NCI-H345 treated with DMSO at 0.1 percent for 48 hours (cell line): ENCODE results near the gene BAIAP2.

Source experiments
- DNase-seq: peaks from one replicate; lab custom pipeline; 2025; ENCODE audit not compliant: unreplicated experiment; lab: John Stamatoyannopoulos, UW

BAIAP2 gene, protein sequence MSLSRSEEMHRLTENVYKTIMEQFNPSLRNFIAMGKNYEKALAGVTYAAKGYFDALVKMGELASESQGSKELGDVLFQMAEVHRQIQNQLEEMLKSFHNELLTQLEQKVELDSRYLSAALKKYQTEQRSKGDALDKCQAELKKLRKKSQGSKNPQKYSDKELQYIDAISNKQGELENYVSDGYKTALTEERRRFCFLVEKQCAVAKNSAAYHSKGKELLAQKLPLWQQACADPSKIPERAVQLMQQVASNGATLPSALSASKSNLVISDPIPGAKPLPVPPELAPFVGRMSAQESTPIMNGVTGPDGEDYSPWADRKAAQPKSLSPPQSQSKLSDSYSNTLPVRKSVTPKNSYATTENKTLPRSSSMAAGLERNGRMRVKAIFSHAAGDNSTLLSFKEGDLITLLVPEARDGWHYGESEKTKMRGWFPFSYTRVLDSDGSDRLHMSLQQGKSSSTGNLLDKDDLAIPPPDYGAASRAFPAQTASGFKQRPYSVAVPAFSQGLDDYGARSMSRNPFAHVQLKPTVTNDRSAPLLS

DNA sequence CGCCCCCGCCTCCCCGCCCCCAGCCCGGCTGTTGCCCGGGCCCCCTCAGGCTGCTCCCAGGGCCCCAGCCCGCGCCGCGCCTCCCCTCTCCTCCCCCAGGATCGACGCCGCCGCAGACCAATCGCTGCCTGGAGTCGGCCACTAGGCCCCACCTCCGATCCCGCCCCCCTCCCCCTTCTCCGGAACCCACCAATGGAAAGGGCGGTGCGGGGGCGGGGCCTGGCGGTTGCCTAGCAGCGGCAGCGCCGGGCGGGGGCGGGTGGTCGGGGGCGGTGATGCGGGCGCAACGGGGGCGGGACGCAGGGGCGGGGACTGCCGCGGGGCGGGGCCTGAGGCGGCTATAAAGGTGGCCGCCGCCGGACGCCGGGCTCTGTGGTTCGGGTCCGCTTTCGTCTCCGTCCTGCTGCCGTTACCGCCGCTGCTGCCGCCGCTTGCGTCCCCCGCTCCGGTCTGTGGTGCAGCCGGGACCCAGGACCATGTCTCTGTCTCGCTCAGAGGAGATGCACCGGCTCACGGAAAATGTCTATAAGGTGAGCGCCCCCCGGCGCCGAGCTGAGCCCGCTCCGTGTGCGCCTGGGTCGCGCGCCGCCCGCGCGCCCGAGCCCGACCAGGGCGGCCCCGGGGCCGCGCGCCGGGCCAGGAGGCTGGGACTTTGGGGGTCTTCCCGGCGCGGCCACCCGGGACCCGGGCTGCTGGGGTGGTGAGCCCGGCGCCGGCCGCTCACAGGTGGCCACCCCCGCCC, at the start of gene BAIAP2:
Gene BAIAP2 (plus strand): TSS at position 373 of the 742 bp plus-strand sequence. CDS start 104 bp downstream, at position 477.
- peak; percentile 88 for DNase-seq

DNA sequence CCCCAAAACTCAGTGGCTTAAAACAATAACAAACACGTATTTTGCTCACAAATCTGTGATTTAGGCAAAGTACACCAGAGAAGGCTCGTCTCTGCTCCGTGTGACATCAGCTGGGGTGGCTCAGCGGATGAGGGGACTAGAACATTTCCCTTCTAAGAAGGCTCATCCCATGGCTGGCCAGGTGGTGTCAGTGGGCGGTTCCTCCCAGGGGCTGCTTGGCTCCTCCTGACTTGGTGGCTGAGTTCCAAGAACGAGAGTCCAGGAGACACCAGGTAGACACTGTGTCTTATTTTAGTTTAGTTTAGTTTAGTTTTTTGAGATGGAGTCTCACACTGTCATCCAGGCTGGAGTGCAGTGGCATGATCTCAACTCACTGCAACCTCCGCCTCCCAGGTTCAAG, 48.9 kb upstream of the BAIAP2 start:
- no peak for DNase-seq

DNA sequence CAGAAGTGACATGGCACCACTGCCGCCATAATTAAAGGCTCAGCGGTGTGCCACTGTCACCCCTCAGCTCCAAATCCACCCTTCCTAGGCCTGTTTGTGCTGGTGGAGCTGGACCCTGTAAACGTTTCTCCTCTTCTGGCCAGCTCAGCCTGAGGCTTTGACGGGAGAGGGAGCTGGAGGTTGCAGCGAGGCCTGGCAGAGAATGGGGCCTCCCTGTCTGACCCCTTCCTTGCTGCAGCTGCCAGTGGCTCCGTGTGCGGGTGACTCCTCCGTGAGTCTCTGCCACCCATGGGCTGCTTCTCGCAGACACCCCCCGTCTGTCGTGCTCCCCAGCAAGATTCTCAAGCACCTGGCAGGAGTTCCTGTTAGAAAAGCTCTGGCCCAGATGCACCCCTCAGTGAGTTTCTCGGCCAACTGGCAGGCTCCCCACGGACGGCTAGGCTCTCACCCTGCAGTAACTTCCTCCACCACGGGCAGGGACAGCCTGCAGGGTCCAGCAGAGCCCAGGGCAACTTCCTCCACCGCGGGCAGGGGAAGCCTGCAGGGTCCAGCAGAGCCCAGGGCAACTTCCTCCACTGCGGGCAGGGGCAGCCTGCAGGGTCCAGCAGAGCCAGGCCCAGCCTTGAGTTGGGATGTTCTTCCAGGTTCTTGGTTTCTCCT, 48.0 kb upstream of the BAIAP2 start:
- DNase-seq, result no peak

DNA sequence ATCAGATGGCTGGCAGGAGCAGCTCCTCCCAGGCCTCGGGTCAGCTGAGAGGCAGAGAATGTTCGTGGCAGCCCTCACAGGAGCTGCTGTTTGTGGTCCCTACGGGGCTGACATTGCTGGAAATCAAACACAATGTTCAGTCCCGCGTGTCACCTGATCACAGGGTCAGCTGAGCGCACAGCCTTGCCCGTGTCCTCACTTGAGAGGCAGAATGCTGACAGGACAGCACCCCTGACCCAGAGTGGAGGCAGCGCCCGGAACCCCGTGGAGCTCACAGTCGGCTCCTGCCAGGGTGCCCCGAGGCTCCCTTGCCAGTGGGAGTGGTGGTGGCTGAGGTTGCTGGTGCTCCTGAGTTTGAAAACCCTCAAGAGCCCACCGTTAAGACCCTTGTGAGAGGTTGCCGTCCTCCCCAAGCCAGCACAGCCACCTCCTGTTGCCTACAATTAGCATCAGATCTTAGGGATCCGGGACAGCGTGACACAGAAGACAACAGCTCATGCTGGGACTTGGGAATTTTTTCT, 47.0 kb upstream of the BAIAP2 start:
- no peak for DNase-seq

DNA sequence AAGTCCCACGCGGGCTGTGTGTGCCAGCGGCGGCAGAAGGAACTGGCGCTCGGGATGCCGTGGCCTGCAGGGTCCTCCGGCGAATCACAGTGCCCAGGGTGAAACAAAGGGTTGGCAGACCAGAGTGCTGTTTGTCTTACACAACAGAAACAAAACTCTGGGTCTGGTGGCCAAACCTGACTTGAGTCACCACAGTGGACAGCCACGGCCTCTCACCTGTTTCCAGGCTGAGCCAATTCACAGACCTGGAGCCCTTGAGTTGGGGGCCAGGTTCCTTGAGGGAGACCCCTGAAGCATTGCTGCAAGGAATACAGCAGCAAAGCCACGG, 45.4 kb upstream of the BAIAP2 start:
- DNase-seq, result no peak

DNA sequence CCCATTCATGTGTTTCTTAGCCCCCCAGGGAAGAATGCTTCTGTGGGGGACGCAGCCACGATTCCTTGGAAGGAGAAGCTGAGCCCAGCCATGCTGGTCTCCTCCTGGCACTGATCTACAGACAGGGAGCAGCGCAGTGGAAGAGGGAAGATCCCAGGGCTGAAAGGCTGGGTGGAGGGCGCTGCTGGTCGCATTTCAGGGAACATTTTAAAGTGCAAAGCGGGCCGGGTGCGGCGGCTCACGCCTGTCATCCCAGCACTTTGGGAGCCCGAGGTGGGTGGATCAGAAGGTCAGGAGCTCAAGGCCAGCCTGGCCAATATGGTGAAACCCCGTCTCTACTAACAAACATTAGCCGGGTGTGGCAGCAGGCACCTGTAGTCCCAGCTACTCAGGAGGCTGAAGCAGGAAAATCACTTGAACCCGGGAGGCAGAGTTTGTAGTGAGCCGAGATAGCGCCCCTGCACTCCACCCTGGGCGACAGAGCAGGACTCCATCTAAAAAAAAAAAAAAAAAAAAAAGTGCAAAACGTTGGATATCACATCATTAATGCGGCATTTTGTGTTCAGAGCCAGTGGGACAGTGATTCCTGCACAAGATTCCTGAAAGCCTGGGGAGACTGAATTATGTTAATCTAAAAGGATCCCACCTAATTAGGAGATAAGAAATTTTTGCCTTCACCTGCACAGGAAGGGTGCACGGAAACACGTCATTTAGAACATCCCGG, 43.9 kb upstream of the BAIAP2 start:
- no peak for DNase-seq

DNA sequence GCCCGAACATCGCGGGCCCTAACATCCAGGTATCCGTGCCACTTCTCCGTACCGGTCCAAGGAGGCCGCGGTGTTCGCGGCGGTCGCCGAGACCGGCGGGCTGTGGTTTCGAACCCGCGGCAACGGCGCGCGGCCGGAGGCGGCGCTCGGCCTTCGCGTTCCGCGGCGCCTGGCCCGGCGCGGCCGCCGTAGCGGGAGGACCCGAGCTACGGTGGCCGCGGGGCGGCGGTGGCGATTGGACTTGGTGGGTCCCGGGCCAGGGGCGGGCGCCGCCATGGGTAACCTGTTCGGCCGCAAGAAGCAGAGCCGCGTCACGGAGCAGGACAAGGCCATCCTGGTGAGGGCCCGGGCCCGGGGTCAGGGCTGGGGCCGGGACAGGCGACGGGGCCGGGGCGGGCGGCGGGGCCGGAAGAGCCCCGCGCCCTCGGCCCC, 43.3 kb upstream of the BAIAP2 start, which contains the start of gene CHMP6:
Gene CHMP6 (plus strand): TSS at position 197 of the 432 bp plus-strand sequence. CDS start 78 bp downstream, at position 275.
- DNase-seq, result peak; percentile 46

DNA sequence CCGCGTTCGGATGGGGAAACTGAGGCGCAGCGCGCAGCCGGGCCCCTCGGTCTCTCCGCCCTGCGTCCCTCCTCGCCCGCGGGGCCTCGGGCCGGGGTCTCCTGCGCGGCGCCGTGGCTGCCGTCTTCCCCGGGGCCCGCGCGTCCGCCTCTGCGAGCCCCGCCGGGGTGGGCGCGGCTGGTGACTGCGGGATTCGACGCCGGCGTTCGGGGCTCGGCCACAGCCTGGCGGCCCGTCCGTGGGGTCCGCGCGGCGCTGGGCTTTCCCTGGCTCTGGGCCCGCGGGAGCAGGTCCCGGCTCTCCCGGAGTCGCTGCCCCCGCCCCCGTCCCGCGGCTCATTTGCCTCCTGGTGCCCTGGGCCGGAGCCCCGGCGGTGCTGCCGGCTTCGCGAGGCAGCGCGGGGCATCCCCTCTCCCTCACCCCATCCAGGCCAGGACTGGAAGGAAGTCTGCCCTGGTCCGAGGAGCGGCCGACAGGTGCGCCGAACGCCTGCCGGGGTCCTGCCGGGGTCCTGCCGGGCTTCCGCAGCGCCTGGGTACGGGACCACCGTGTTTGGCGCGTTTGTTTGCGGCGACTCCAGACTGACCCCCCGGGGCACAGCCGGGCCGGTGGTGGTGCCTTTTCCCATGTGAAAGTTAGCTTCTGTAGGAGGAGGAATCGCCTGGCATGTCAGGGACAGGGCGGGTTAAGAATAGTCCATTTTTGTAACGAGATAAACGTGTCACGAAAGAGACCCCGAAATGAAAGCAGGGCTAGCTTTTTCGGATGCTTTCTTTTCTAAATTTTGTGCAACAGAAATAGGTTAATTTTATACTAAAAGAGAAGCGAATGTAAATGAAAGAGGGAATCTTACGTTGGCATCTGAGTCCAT, 42.6 kb upstream of the BAIAP2 start:
- no peak for DNase-seq

DNA sequence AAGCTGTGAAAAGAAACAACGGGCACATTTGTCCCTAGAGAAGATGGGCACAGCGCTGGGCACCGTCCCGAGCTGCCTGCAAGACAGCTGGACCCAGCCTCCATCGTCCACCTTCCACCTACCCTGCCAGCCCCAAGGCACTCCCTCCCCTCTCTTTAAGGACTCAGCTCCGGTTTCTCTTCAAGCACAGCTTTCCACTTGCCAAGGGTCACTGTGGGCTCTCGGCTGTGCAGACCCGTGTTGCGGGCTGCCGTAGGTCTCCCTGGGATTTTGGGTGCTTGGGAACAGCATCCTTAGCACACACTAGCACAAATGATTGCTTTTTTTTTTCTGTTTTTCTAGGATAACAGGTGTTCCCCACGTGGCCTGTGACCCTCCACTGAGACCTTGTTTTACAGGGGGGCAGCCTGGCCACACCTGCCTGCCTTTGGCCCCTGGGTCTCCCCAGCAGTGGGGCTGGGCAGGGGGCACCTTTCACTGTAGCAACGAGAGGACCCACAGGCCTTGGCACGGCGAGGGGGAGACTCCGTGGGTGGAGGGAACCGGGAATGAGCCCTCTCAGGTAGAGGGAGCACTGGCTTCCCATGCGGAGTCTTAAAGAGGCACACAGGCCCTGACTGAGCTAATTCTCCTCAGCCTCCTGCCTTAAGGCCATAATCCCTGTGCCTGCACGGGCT, 41.9 kb upstream of the BAIAP2 start:
- DNase-seq, result no peak

DNA sequence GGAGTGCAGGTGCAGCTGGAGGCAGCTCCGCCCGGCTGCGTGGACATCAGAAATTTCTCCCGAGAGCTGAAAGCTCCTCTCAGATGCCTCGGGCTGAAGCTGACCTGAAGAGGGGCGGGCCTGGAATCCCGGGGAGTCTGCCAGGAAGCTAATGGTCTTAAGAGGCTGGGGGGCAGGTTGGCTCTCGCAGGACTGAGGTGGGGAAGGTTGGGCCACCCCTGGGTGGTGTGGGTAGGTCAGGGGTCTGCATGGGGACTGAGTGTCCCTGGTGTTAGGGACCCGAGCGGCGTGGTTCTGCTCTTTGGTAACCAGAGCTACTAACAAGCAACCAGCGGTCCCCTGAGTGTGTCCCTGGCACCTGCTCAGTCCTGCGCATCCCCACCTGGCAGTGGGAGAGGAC, 39.8 kb upstream of the BAIAP2 start:
- DNase-seq, result no peak

DNA sequence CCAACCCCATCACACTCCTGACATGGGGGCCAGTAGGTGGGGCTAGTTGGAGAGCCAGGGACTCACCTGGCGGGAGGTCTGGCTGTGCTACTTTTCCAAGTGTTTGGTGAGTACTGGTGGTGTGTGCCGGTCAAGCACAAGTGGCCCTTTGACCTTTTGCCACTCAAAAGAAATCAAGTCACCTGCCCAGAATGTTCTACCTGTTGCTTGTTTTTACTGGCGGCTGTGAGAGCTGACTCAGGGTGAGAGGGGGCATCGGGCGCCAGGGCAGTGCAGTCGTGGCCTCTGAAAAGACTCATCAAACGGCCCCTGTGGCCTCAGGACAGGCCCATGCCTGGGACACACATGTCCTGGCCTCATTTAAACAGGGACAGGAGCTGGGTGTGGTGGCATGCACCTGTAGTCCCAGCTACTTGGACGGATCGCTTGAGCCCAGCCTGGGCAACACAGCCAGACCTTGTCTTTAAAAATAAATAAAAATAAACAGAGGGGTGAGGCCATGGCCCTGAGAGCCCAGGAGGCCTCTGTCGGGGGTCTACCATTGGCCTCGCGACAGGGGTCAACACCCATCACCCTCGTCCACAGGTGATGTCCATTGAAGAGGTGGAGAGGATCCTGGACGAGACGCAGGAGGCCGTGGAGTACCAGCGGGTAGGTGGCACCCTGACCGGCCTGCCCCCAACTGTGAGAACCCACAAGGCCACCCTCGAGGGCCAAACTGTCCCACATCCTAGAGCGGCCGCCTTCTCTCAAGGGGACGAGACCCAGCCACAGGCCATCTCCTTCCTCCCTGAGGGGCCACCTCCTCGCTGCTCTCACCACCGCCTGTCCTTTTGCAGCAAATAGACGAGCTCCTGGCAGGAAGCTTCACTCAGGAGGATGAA, 38.3 kb upstream of the BAIAP2 start:
- no peak for DNase-seq

DNA sequence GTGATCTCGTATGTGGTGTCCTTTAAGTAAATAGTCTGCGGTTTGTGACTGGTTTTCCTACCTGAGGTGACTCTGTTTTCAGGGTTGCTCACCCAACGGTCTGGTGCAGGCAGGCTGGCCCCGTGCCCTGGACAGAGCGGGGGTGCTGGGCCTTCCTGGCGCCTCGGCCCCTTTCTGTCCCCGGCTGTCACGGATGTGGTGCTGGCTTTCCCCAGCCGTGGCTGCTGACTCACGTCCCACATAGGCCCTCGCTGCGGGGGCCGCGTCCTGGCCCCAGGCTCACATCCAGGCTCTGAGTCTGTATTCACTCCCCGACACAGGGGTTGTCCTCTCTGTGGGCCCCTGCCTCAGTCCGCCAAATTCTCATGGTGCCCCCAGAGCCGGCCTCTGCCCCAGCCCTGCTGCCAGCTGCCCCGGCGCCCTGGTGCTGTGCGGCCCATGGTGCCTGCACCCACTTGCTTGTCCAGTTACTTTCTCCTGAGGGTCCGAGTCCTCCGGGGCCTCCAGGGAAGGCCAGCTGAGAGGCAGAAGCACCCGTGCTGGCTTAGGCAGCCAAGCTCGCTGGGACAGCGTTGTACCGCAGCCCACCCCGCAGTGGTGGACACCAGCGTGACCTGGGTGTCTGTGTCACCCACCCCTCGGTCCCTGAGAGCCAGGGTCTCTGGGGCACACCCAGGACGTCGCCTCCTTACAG, 37.4 kb upstream of the BAIAP2 start:
- no peak for DNase-seq

DNA sequence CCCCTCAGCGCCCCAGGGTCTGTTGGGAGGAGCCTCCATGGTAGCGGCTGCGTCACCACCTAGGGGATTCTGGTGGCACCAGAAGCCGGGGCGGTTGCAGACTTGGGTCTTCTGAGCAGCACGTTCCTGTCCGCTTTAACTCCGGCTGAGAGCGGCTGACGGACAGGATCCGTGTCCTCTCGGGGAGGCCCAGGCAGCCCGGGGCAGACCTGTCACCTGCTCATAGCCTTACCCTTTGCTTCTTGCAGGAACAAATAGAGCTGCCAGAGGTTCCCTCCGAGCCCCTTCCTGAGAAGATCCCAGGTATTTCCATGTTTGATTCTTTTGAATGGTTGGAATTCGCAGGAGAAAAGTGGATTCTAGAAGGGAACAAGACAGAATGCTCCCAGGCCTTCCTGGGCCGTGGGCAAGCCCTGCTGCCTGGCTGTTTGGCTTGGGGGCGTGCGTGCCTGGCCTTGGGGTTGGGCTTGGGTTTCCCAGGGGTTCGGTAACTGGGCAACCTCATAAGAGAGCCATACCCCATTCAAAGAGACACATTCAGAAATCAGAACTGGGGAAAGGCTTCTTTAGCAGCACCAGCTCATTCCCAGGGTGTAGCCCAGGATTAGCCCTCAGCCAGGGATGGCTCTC, 36.7 kb upstream of the BAIAP2 start:
- DNase-seq, result no peak

DNA sequence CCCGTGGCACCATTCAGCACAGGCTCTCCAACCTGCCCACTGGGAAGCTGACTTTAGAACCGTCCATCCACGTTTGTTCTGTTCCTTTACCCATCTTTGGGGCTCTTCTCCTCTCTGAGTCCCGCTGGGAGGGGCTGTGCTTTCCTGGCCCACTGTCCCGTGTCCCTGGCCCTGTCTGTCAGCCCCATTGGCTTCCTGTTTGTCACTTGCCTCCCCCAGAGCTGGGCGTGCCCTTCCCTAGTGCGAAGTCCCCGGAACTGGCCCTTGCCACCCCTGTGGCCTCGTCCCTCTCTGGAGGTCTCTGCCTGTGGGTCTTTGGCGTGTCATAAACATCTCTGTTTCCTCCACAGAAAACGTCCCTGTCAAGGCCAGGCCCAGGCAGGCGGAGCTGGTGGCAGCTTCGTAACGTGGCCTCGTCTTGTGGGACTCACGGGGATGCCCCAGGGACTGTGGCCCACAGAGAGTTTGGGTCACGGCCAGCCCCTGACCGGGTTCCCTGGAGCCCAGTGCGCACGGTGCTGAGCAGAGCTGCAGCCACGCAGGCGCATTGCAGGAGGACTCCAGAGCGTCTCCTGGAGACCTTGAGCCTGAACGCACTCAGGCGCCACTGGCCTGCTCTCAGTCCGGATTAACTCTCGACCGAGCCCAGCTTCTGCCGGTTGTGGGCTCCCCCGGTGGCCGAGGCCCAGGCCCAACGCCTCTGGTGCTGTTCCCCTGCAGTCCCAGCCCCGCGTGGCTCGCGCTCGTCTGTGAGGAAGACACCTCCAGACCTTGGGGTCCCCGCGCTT, 36.0 kb upstream of the BAIAP2 start:
- DNase-seq, result no peak

DNA sequence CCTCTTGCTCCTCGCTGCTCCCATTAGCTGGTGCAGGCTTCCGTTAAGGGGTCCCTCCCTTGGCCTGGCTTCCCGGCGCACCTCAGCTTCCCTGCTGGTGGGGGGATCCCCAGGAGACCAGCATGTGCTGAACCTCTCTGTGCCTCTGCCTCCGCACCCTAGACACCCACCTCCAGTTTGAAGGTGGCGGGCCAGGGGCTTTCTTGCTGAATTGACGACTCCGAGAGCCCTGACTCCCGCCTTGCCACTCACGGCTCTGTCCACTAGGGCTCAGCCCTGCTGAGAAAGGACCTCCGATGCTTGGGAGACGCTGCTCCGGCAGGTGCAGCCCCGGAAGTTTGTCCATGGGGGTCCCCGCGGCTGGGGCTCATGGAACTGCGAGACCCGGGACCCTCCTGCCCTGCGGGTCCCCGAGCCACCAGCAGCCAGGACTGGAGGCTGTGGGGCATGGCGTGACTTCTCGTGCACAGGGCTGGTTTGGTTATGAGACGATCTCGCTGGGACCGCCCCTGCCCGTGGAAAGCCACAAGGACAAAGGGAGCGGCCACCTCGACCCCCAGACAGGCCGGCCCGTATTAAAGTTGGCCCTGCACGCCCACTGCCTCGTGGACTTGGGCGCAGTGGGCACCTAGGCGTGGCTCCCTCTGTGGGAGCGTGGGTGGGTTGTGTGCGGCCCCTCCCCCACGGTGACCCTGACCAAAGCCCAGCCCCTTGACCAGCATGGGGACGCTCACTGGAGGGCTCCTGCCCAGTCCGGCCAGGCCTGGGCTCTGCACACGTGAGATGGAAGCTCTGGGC, 35.2 kb upstream of the BAIAP2 start:
- DNase-seq, result no peak

DNA sequence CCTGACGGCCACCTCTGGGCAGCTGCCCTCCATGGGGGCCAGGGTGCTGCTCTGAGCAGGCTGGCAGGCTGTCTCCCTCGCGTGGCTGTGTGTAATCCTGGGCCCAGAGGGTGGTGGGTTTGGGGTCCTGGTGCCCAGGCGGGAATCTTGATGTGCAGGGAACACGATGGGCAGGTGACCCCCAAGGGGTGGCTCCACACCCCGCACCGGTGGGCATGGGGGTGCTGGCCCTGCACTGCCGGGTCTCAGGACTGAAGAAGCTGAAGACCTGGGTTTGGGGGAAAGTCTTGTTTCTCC, 34.7 kb upstream of the BAIAP2 start:
- no peak for DNase-seq
